Measurements from ENCODE around the gene LRRC73.
"Not testable (repeated sequence)": the region's sequence is repeated elsewhere in the genome, so short reads cannot be mapped to it uniquely, and the experiment has no call there.

The LRRC73 gene

DNA sequence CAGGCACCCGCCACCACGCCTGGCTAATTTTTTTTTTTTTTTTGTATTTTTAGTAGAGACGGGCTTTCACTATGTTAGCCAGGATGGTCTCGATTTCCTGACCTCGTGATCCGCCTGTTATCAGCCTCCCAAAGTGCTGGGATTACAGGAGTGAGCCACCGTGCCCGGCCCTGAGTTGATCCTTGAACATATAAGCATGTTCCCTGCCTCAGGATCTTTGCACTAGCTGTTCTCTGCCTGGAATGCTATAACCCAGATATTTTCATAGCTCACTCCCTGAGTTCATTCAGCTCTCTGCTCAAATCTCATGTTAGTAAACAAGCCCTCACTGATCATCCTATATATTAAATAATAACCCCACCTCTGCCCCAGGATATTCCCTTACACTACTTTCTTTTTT is 45.8 kb downstream of the LRRC73 start:
- no peak for DNase-seq (ENCODE audit: low read depth)

DNA sequence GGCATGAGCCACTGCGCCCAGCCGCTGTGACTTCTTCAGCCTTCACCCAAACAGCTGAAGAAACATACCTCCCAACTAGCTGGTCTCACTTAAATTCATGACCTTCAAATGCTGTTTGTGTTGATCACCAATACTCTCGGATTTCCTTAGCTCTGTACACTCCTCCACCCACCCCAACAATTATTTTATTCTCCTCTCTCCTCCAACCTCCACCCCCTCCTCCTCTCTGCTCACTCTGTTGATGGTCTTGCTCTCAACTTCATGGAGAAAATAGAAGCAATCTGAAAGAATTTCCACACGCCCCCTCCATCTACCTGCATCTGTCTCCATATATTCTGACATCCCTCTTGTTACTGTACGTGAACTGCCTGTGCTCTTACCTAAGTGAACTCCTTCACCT is 48.2 kb downstream of the LRRC73 start:
- DNase-seq (ENCODE audit: low read depth): no peak

DNA sequence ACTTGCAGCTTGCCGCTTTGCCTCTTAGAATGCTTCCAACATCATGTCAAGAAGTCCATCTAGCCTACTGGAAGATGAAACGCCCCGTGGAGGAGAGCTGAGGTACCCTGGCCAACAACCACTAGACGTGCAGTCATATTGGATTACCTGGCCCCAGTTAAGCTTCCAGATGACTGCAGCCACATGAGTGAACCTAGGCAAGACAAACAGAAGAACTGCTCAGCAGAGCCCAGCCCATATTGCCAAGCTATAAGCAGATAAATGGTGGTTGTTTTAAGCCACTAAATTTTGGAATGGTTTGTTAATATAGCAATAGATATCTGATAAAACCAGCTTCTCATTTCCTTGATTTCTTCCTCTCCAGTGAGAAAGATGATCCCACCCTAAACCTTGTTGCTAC is 50.1 kb downstream of the LRRC73 start:
- DNase-seq (ENCODE audit: low read depth): no peak

DNA sequence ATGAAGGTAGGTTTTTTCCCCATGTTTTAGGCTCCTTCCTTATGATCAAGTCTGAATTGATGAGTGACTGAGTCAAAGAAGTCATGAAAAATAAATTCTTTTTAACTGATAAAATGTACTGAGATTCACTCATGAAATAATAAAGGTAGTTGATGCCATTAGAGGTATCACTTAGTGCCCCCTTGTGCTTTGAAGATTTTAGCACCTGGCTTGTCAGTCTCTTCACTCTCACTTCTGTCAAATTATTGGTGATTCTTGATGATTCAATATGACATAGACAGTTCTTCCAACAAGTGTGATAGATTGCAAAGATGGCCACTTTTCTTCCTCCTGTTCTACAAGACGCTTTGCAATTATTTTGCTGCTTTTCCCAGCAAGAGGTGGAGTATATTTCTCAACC is 50.6 kb downstream of the LRRC73 start:
- no peak for DNase-seq (ENCODE audit: low read depth)

DNA sequence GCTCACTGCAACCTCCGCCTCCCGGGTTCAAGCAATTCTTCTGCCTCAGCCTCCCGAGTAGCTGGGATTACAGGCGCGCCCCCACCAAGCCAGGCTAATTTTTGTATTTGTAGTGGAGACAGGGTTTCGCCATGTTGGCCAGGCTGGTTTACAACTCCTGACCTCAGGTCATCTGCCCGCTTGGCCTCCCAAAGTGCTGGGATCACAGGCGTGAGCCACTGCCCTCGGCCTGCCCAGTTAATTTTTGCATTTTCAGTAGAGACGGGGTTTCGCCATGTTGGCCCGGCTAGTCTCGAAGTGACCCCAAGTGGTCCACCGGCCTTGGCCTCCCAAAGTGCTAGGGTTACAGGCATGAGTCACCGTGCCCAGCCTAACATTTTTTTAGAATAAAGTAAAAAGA is 52.0 kb downstream of the LRRC73 start:
- DNase-seq (ENCODE audit: low read depth): not testable (repeated sequence)

DNA sequence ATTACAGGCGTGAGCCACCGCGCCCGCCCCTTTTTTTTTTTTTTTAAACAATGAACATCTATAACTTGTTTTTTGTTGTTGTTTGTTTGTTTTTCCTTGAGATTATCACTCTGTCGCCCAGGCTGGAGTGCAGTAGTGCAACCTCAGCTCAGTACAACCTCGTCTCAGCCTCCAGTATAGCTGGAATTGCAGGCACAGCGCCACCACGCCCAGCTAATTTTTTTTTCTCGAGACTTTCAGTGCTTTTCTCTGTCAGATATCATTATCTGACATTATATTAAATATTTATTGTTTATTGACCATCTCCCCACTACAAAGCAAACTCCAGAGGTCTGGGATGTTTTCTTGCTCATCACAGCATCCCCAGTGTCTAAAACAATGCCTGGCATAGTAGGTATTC is 52.5 kb downstream of the LRRC73 start:
- DNase-seq (ENCODE audit: low read depth): no peak
